IPS-NIHi7 (cell line): Measurements from ENCODE around the gene DOLK.
A peak's percentile ranks its signal among the peaks of the same experiment; 100 is the strongest.
"Not testable (repeated sequence)": the region's sequence is repeated elsewhere in the genome, so short reads cannot be mapped to it uniquely, and the experiment has no call there.

ENCODE experiments used
- DNase-seq: peaks from one replicate; pipeline ENCODE4 v3.0.0; 2012; ENCODE audit warnings: mixed read lengths; ENCODE audit errors: extremely low spot score

DOLK gene

DNA sequence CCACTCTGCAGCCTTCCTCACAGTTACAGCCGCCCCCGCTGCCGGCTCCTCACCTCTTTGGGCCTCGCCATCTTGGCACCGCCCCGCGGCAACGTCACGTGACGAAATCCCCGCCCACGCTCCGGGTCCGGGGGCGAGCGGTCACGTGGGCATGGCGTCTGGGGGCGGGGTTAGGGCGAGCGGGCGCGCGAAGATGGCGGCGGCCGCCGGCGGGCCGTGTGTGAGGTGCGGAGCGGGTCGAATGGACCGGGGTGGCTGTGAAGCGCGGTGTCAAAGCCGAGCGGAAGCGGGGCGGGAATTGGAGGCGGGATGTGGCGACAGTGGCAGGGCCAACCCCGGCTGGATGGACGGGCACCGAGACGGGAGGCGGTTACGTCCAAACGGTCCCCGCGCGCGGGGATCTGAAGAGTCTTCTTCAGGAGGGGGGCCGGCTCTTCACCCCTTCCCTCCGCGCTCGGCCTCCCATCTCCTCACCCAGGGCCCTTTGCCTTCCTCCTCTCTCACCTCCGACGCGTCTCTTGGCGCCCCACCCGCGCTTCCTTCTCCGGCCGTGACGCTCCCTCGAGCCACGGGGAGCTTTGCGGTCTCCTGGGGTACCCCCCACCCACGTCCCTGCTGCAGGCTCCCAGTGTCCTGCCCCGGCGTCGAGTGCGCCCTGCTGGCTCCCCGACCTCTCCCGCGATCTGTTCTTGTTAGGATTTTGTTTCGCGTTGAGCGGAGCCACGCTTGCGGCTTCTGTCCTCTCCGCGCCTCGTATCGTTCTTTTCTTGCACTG, at the start of gene DOLK, which contains the start of gene NUP188:
Gene DOLK (minus strand): TSS at position 77 of the 775 bp plus-strand sequence. CDS start 300 bp downstream, outside the sequence.
Gene NUP188 (plus strand): TSS at position 173 of the 775 bp plus-strand sequence. CDS start 21 bp downstream, at position 194.
- DNase-seq = peak; percentile 100

DNA sequence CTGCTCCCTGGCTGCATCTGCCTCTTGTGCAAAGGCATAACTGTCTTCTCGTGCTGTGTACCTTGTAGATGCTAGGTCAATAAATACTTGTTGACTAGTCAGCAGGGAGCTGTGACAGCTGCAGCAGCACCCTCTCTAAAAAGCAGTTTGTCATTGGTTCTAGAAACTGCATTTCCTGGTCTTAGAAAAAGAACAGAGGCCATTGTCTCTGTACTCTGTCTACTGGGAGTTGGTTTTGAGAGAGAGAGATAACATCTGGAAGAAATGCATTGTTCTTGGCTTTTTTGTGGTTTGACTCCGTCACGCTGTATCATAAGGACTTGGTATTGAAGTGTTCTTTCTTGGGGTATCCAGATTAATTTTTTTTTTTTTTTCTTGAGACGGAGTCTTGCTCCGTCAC, 48.4 kb upstream of the DOLK start:
- no peak for DNase-seq

DNA sequence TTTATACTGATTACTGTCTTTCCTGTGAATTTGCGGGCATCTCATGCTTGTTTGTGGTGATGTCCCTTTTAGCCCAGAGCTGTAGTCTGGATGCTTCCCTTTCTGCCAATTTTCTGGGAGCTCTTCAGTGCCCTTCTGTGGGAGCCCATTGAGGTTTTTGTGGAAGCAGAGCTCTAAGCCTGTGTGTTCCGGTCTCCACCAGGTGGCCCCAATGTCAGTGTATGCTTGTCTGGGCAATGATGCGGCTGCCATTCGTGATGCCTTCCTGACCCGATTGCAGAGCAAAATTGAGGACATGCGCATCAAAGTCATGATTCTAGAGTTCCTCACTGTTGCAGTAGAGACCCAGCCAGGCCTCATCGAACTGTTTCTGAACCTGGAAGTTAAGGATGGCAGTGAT, 45.6 kb upstream of the DOLK start:
- DNase-seq = peak; percentile 42

DNA sequence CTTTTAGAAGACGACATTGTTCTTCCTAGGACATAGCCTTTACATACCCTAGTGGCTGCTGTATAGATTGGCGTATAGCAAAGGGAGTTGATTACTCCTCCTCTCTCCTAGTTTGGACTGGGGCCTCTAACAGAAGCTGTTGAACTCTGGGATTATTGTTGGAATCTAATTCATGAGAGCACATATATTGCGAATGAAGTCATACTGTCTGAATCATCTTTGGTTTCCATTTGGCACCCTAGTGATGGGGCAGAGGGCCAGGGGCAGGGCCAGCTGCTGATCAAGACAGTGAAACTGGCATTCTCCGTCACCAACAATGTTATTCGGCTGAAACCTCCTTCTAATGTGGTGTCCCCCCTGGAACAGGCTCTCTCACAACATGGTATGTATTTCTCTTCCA, 40.4 kb upstream of the DOLK start:
- no peak for DNase-seq

DNA sequence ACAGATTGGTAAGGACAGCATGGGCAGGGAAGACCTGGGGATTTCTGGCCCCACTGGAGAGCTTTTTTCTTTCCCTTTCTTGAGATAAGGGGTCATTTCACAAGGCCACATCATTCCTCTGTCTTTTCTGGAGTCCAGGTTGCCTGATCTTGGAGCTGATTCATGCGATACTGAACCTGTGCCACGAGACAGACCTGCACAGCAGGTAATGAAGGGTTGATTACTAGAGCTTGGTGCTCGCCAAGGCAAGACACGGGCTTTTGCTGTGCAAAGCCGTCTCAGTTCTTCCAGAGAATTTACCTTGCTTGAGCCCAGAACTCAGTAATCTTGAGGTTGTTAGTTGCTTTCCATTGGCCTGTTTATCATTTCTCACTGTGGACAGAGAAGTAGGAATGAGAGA, 39.3 kb upstream of the DOLK start:
- no peak for DNase-seq

DNA sequence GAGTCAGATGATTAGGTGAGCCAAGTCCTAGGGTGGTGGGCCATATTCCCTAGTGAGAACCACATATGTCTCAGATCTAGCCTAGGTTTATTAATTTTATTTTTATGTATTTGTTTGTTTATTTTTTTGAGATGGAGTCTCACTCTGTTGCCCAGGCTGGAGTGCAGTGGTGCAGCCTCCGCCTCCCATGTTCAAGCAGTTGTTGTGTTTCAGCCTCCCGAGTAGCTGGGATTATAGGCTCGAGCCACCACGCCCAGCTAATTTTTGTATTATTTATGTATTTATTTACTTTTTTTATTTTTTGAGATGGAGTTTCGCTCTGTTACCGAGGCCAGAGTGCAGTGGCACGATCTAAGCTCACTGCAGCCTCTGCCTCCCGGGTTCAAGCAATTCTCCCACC, 36.1 kb upstream of the DOLK start:
- no peak for DNase-seq

DNA sequence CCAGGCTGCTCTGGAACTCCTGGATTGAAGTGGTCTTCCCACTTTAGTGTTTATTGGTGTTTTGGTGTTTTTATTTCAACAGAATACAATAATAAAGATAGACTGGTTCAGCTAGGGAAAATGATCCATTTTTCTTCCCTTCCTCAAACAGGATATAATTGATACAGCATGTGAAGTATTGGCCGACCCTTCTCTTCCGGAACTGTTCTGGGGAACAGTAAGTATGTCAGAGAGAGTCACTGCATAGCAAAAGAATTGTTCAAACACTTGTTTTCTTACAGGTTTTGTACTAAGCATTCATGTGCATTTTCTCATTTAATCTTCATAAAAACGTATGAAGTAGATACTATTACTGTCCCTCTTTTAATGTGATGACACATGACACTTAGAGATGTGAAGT, 31.7 kb upstream of the DOLK start:
- DNase-seq = no peak

DNA sequence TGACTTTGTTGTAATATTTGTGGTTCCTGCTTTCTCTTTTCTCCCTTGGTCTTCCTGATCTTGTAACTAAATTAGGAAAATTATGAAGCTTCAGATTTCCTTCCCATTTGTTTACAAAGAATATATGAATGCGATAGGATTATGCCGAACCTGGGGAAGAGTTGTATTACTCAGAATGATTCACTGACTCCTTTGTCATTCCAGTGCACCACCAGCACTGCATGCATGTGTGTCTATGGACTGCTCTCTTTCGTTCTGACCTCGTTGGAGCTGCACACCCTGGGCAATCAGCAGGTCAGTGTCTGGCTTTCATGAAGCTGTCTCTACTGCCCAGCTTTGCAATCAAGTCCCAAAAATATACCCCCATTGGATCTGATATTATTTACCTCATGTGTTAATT, 25.6 kb upstream of the DOLK start:
- DNase-seq = no peak

DNA sequence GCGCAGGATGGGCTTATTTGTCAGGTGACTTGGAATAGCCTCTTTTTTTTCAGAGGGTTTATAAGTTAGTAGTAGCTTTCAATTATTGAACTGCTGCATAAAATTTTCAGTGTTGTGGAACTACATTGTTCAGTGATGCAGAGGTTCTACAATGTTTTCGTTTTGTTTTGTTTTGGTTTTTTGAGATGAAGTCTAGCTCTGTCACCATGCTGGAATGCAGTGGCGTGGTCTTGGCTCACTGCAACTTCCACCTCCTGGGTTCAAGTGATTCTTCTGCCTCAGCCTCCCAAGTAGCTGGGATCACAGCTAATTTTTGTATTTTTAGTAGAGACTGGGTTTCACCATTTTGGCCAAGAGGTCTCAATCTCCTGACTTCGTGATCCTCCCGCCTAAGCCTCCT, 22.1 kb upstream of the DOLK start:
- no peak for DNase-seq

DNA sequence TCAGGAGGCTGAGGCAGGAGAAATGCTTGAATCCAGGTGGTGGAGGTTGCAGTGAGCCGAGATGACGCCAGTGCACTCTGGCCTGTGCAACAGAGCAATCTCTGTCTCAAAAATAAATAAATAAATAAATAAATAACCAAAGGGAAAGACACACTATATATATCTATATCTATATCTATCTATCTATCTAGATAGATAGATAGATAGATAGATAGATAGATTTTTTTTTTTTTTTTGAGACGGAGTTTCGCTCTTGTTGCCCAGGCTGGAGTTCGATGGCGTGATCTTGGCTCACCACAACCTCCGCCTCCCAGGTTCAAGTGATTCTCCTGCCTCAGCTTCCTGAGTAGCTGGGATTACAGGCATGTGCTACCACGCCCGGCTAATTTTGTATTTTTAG, 14.0 kb upstream of the DOLK start:
- DNase-seq = not testable (repeated sequence)

DNA sequence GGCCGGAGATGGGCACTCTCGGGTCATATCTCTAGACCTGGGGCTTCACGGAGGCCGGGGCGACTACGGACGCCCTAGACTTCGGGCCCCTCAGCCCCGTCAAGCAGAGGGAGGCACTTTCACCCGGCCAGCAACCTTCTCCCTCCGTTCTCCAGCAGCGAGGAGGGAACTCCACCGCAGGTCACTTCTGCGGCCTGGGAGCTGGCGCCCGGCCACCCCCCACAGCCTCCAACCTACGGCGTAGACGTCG, 201 bp downstream of the DOLK start:
- DNase-seq = no peak

DNA sequence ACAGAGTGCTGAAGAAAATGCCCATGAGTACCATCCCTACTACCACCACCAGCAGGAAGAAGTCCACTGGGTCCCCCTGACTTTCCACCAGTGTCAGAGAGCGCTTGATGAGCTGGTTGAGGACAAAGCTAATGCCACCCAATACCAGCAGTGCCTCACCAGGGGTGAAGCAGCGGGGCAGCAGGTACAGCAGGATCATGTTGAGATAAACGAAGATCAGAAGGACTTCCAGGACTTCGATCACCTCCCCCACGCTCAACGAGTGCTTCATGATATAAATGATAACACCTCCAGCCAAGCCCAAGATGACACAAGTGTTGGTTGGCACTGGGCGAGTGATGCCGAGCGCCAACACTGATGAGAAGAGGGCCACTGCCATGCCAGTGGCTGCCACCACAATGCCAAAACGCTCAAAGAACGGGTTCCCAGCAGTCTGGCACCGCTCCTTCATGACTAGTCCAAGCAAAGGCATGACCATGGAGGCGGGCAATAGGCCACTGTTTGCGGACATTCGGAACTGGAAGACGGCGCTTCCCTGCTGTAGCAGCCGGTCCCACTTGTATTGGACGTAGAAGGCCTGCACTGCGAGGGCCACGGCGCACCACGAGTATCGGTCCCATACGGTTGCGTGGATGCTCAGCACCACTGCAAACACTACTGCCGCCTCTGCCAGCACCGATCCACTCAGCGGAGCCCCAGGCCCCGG, 679 bp downstream of the DOLK start:
- DNase-seq = peak; percentile 24

DNA sequence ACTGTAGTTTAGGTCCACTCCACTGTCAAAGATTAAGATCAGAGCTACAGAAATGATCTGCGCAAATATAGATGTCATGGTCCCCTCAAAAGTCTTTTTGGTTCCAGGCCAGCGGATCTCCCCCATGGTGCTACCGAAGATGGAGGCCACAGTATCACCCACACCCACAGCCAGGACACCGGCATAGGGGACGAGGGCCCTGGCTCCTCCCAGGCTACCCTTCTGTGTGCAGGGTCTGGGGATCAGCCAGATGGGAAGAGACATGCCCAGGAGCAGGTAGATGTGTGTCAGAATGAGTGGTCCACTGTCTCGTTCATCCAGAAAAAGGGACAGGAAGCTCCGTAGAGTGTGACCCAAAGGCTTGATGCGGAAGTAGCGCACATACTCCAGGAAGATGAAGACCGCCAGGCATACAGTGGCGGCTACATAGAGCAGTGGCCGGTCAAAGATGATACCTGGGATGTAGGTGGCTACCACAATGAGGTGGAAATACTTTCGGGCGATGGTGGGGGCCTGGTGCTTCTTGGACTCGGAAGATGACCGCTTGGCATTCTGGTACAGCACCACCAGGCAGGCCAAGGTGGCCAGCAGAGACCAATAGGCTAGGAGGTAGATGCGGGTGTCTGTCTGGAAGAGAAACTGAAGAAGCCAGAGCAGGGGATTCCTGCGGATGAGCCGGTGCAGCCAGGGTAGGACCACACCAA, 1.5 kb downstream of the DOLK start:
- DNase-seq = no peak

DNA sequence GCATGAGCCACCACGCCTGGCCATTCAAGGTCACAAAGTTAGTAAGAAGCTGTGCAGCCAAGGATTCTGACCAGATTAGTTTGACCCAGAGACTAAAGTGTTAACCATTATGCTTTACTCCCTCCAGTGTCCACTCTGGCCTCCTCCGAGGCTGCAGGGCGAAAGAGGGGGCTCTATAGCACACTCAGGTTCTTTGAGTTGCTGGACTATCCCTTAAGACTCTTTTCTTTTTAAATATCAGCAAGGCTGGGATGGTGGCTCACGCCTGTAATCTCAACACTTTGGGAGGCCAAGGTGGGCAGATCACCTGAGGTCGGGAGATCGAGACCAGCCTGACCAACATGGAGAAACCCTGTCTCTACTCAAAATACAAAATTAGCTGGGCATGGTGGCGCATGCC, 2.4 kb downstream of the DOLK start:
- DNase-seq = not testable (repeated sequence)

DNA sequence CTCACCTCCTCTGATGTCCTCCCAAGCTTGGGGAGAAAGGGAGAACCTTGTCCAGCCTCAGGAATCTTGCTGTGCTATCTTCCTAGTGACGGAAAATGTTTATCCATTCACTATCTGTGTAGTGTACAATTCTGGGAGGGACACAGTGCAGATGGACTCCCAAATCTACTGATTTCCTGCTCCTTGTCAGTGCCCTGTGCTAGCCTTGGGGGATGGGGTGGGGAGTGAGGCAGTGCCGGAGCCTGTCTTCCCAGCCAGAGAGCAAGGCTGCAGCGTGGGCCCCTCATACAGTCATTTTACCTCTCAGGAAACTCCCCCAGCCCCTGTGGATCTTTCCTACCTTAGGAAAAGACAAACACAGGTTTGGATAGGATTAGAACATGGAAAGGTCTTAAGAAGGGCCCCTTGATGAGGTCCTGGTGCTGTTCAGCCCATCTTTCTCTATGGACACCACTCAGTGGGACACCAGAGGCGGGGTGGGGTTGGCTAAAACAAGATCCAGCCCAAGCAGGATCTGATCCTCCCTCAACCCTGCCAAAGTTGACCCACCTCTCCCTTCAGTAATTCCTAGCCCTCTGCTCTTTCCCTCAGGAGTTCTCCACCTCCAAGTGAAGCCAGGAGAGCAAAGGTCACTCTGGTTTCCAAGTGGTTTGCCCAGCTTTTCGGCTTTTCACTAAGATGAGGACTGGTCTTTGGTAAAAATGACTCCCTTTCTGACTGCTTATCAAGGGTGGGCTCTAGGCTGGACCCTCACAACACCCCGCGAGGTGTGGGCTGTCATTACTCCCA, 3.4 kb downstream of the DOLK start:
- no peak for DNase-seq

DNA sequence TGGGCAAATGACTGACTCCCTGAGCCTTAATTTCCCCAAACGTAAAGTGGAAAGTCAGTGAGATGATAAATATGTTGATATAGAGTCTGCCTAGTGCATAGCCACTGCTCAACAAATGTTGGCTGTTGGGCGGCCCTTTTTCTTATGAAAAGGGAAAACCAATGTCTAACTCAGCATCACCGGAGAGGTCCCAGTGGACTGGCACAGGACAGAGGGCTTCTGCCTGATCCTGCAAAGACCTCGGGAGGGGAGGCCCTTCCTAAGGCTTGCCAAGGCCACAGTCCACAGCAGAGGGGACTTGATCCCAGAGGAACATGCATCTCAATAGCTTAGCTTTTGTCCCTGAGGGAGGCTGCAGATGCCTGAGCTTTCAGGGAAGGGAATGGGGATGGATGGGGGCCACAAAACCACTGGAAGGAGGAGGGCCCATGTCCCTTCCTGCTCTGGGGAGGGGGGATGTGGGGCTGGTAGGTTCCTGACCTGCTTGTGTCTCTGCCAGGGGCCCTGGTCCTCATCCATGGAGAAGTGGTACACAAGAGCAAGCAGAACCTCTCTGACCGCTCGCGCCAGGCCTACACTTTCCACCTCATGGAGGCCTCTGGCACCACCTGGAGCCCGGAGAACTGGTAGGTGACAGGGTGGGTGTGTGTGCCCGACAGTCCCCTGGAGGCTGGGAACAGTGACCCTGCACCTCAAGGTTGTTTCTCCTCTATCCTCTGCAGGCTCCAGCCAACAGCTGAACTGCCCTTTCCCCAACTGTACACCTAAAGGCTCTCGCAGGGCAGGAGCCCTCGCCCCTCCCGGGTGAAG, 6.3 kb downstream of the DOLK start:
- DNase-seq = no peak

DNA sequence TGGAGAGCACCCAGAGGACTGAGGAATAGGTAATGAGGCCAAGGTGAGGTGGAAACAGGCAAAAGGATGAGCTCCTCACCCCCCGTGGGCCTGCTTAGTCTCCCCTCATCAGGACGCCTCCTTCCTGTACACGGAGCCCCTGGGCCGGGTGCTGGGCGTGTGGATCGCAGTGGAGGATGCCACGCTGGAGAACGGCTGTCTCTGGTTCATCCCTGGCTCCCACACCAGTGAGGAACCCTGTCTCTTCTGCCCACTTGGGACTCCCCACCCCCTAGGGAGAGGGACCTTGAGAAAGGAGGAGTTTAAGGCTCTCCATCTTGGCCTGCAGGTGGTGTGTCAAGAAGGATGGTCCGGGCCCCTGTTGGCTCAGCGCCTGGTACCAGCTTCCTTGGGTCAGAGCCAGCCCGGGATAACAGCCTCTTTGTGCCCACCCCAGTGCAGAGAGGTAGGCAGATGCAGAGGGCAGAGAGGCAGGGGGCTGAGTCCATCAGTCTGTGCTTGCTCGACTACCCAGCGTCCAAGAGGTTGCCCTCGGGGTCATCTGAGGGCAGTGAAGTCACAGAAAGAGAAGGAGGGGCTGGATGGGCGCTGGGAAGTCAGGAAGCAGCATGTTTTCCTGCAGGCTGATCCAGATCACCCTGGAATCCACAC, 7.0 kb downstream of the DOLK start:
- no peak for DNase-seq

DNA sequence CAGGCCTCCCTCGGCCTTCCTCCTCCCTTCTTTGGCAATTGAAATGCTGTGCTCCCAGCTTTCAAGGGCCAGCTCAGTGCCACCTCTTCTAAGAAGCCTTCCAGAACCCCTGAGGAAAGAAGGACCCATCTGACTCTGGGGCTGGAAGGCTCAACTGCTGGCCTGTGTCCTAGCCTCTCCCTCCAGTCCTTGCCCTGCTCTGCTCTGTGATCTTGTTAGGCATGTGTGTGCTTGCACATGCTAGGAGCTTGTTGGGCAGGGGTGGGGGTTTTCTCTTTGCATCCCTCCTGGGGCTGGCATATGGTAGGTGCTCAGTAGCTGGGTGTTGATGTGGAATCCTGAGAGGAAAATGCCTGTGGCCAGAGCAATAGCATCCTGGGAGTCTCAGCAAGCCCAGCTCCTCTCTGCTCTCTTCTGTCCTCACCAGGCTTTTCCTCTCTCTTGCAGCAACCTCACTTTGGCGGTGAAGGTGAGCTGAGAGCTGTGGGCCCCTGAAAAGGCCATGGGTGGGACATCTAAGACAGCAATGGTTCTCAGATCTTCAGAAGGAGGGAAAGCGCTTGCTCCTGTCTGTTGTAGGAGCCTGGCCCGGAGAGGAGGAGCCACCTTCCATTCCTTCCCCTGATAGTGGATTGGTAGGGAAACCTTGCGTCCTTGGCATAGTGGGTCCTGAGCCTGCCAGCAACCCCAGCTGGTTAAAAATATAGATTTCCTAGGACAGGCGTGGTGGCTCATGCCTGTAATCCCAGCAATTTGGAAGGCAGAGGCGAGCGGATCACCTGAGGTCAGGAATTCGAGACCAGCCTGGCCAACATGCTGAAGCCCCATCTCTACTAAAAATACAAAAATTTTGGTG, 9.9 kb downstream of the DOLK start:
- DNase-seq = no peak

DNA sequence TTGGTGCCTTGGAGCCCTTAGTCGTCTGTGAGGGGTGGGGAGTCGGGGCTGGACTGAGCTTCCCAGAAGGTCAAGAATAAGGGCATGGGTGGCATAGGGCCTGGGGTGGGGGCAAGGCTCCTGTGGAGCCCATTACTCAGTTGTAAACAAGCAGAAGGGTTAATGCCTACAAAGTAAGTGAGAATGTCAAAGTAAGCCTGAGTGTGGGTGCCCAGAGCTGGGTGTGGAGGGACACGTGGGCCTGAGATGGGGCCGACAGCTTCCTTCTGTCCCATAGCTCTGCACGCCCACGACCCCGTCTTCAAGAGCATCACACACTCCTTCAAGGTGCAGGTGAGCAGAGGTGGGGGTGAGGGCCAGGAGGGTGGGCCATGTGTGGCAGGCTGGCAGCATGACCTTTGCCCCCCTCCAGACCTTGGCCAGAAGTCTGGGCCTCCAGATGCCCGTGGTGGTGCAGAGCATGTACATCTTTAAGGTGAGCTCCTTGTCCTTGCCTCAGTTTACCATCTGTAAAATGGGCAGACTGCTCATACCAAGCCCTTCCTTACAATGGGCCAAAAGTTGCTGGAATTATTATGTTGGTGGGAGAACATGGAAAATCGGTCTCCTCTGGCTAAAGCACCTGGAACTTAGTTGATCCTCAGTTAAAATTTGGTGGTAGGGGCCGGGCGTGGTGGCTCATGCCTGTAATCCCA, 11.1 kb downstream of the DOLK start:
- DNase-seq = no peak
